MCF 10A (cell line): ENCODE data around the gene TAS2R30. TPM values are rescaled to one million over a fixed set of nuclear protein-coding genes. Genes with fewer than 3 reads are reported as not detected.

Experiments
- Bru-seq: library from RNA; stranded (reverse); fragments of 400-500 nt; gene quantifications from one replicate; lab custom pipeline; 2021; lab: Mats Ljungman, UMichigan
- BruChase-seq, 2 experiments: library from RNA; stranded (reverse); fragments of 400-500 nt; gene quantifications; one replicate each; lab custom pipeline; 2021; lab: Mats Ljungman, UMichigan
- BruUV-seq: library from RNA; stranded (reverse); fragments of 400-500 nt; replicated peaks from 2 replicates; lab custom pipeline; 2021; lab: Mats Ljungman, UMichigan
- CTCF ChIA-PET: fragments of 300-600 bp; sonication (Branson Sonifier 250); formaldehyde crosslinking; extraction: SDS; loops from one replicate; lab custom pipeline; 2021; ENCODE audit warnings: antibody characterized with exemption, inconsistent platforms; lab: Yijun Ruan, JAX
- POLR2A ChIA-PET: fragments of 300-600, 350-650 bp; sonication (Branson Sonifier 250); formaldehyde crosslinking; extraction: SDS; loops from one replicate; lab custom pipeline; 2020; ENCODE audit warnings: antibody characterized with exemption, inconsistent platforms; lab: Yijun Ruan, JAX
- DNase-seq: peaks from one replicate; pipeline ENCODE4 v3.0.0-alpha.2; 2018; ENCODE audit not compliant: unreplicated experiment
- H3K27ac Mint-ChIP-seq: one replicate; pipeline ENCODE4 v1.8.0; 2022; ENCODE audit warnings: mild to moderate bottlenecking, low read depth, mixed read lengths; ENCODE audit not compliant: unreplicated experiment
- H3K27me3 Mint-ChIP-seq: one replicate; pipeline ENCODE4 v1.8.0; 2022; ENCODE audit warnings: mixed read lengths; ENCODE audit not compliant: insufficient read depth, unreplicated experiment
- H3K36me3 Mint-ChIP-seq: one replicate; pipeline ENCODE4 v1.8.0; 2022; ENCODE audit warnings: mild to moderate bottlenecking, moderate library complexity, mixed read lengths; ENCODE audit not compliant: insufficient read depth, unreplicated experiment
- H3K4me1 Mint-ChIP-seq: one replicate; pipeline ENCODE4 v1.8.0; 2022; ENCODE audit warnings: mixed read lengths; ENCODE audit not compliant: insufficient read depth, unreplicated experiment
- H3K4me3 Mint-ChIP-seq: one replicate; pipeline ENCODE4 v1.8.0; 2022; ENCODE audit warnings: mild to moderate bottlenecking, moderate library complexity, mixed read lengths; ENCODE audit not compliant: unreplicated experiment
- H3K9me3 Mint-ChIP-seq: one replicate; pipeline ENCODE4 v1.8.0; 2022; ENCODE audit warnings: mixed read lengths; ENCODE audit not compliant: unreplicated experiment
- intact Hi-C: fragments of 100-400 bp; cut with micrococcal nuclease; formaldehyde crosslinking; loops from 2 replicates; pipeline ENCODE4 v1.14.1; 2022
- long read RNA-seq: library from polyadenylated mRNA; stranded (forward); transcript quantifications from one replicate; pipeline ENCODE4 v2.0.0, GENCODE V29; 2022
- total RNA-seq: library from RNA; stranded (reverse); gene quantifications from 2 replicates; pipeline ENCODE4 v1.2.3, GENCODE V29; 2022
- TF ChIP-seq, protein P1 (sequence below): fragments of 200-600 bp; IDR thresholded peaks from one replicate; pipeline ENCODE4 v1.8.0; 2022; ENCODE audit warnings: antibody characterized with exemption, mild to moderate bottlenecking; ENCODE audit not compliant: unreplicated experiment

TAS2R30 gene, protein sequence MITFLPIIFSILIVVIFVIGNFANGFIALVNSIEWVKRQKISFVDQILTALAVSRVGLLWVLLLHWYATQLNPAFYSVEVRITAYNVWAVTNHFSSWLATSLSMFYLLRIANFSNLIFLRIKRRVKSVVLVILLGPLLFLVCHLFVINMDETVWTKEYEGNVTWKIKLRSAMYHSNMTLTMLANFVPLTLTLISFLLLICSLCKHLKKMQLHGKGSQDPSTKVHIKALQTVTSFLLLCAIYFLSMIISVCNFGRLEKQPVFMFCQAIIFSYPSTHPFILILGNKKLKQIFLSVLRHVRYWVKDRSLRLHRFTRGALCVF
- total RNA-seq (1.9 and 2.1 TPM in 2 replicates), Bru-seq, nascent RNA (percentile 90 among the genes with signal in this experiment), BruChase-seq, experiment 1, labeled RNA remaining after a 6-hour chase (percentile 75 among the genes with signal in this experiment), BruChase-seq, experiment 2, labeled RNA remaining after a 2-hour chase (percentile 85 among the genes with signal in this experiment)
- long read RNA-seq, result 0 reads

DNA sequence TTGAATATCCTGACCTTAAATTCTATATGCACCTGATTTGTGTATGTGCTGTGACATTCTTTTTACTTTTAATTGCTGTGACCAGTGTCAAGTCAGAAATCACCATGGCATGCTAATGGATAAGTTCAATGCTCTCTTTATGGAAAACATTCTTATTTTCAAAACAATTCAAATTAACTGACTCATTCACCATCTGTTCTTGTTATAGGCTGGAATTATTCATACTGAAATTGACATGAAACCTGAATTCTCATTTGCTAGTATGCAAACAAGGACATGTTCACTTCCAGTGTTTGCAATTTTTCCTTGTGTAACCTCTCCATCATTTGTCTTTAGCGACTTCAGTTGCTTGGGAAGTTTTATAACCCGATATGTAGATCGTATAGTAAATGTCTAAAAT lies at the start of gene TAS2R30:
Gene TAS2R30, minus strand, starts transcription at position 340 of the 400 bp plus-strand sequence. CDS start 400 bp downstream, outside the sequence.
- TF ChIP-seq, protein P1, sequence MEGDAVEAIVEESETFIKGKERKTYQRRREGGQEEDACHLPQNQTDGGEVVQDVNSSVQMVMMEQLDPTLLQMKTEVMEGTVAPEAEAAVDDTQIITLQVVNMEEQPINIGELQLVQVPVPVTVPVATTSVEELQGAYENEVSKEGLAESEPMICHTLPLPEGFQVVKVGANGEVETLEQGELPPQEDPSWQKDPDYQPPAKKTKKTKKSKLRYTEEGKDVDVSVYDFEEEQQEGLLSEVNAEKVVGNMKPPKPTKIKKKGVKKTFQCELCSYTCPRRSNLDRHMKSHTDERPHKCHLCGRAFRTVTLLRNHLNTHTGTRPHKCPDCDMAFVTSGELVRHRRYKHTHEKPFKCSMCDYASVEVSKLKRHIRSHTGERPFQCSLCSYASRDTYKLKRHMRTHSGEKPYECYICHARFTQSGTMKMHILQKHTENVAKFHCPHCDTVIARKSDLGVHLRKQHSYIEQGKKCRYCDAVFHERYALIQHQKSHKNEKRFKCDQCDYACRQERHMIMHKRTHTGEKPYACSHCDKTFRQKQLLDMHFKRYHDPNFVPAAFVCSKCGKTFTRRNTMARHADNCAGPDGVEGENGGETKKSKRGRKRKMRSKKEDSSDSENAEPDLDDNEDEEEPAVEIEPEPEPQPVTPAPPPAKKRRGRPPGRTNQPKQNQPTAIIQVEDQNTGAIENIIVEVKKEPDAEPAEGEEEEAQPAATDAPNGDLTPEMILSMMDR, result no peak
- peaks cover 6% of the 10 kb centered on the region for H3K4me1 Mint-ChIP-seq
- no peaks in the 10 kb centered on the region for H3K27me3 Mint-ChIP-seq
- ChIA-PET POLR2A (interaction anchor here (0.7 kb wide), 1 partner anchor 37 kb away, joined by 5 read pairs; no protein-coding TSS in a partner anchor), CTCF (no interaction called here)
- no TSS peak for BruUV-seq
- no peak for DNase-seq
- H3K4me3 Mint-ChIP-seq, result no peak within 1 kb of the TSS
- no peak within 1 kb of the TSS for H3K27ac Mint-ChIP-seq
- no peaks in the 10 kb centered on the region for H3K9me3 Mint-ChIP-seq
- H3K36me3 Mint-ChIP-seq, result peaks cover 5% of the 10 kb centered on the region
- intact Hi-C loops, result no loop called here

DNA sequence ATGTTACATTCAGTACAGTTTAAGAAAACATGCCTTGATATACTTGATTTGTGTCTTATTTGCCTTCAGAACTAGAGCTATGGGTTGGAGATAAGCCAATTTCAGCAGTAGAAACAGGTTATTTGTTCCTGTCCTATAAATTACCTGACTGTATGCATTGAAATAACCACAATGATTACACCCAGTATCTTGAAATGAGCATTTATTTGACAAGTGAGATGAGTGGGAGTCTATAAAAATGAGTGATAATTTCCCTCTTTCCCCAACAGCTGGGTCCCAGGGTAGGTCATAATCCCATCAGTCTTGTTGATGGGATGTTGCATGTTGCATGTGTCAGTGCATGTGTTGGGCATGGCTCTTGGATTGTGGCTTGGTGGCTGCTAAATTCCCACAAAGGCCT lies 48.6 kb upstream of the TAS2R30 start:
- TF ChIP-seq, protein P1, result no peak
- CTCF ChIA-PET, result interaction anchor here (0.6 to 3.4 kb wide), 2 partner anchors 17 to 413 kb away, joined by 3 to 14 read pairs; no protein-coding TSS in a partner anchor
- H3K27me3 Mint-ChIP-seq, result peaks cover 4% of the 10 kb centered on the region
- DNase-seq, result no peak
- H3K36me3 Mint-ChIP-seq, result peaks cover 6% of the 10 kb centered on the region
- BruUV-seq, result no TSS peak
- peaks cover 13% of the 10 kb centered on the region for H3K4me1 Mint-ChIP-seq
- no peak overlapping the region for H3K27ac Mint-ChIP-seq
- intact Hi-C loops, result no loop called here
- no peaks in the 10 kb centered on the region for H3K9me3 Mint-ChIP-seq
- H3K4me3 Mint-ChIP-seq, result no peak overlapping the region
- POLR2A ChIA-PET, result interaction anchor here (3.8 kb wide), 1 partner anchor 11 kb away, joined by 35 read pairs; the partner anchor contains the start of gene SMIM10L1

DNA sequence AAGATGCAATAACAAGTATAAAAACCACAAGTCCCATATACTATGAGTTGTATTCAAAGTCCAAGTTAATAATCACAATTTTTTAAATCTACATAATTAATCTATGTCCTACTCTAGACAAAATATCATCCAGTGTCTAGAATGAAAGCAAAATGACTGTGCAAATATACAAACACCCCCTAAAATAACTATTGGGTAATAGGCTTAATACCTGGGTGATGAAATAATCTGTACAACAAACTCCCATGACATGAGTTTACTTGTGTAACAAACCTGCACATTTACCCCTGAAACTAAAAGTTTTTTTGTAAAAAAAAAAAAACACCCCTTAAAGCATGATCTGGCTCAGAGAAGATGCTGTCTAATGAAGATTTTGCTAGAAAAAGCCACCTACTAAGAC lies 48.1 kb upstream of the TAS2R30 start:
- H3K27me3 Mint-ChIP-seq, result no peaks in the 10 kb centered on the region
- no TSS peak for BruUV-seq

More for the DNA sequence above, 48.1 kb upstream of the TAS2R30 start:
- intact Hi-C loops, result no loop called here
- H3K4me3 Mint-ChIP-seq, result no peak overlapping the region
- peaks cover 6% of the 10 kb centered on the region for H3K36me3 Mint-ChIP-seq
- ChIA-PET POLR2A (interaction anchor here (3.8 kb wide), 1 partner anchor 11 kb away, joined by 35 read pairs; the partner anchor contains the start of gene SMIM10L1), CTCF (interaction anchor here (3.4 kb wide), 1 partner anchor 17 kb away, joined by 14 read pairs; no protein-coding TSS in a partner anchor)
- TF ChIP-seq, protein P1, result no peak
- H3K9me3 Mint-ChIP-seq, result no peaks in the 10 kb centered on the region
- no peak overlapping the region for H3K27ac Mint-ChIP-seq
- H3K4me1 Mint-ChIP-seq, result peaks cover 13% of the 10 kb centered on the region
- DNase-seq, result peak; percentile 10
